Activated T-helper 9 cell treated with anti-CD3 and anti-CD28 coated beads, Interleukin-2, amount 50 U/mL, for 16 hours (primary cell): Measurements from ENCODE around the gene TFF2.

Experiments
- DNase-seq: peaks from one replicate; pipeline ENCODE4 v3.0.0-alpha.2; 2020; ENCODE audit warnings: low read depth

TFF2 gene

DNA sequence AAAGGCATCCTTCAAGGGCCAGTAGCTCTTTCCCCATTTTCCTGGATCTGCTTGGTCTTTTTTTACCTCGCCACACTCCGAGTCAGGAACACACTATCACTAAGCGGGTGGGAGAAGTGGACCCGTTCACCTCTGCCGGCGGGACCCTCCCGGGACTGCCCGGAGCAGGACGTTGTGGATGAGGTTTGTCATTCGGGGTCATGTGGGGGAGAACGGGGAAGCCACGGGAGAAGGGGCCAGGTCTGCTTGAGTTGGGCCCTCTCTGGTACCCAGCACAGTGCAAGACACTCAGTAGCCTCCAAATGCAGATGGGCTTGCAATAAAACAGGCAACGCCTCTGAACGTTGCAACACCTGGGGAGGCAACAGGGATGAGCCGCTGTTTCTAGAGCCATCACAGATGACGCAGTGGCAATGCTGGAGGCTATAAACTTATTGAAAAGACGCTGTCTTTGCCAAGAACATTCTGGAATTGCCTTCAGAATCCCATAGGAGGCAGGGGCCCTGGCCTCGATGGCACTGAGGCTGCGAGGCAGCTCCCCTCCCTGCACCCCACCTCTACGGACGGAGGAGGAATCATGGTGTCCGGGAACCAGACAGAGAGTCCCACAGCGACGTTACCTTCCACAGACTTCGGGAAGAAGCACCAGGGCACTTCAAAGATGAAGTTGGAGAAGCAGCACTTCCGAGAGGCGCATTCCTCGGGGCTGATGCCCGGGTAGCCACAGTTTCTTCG lies 3.8 kb downstream of the TFF2 start:
- no peak for DNase-seq

DNA sequence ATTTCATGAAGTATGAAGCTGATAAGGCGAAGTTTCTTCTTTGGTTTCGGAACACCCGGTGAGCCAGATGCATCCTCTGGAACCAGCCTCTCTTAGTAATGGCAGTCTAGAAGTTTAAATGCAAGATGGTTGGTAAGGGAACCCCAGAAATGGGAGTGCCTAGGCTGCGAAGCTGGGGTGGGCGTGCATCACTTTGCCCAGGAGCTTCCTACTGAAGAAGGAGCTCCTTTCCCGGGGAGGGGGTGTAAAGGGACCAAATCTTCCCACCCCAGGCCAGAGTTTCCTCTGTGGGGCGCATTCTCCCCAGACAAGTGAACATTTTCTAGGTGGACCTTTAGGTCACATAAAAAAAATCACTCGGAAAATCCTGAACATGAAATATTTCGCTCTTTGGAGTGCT lies 4.4 kb downstream of the TFF2 start:
- DNase-seq = no peak

DNA sequence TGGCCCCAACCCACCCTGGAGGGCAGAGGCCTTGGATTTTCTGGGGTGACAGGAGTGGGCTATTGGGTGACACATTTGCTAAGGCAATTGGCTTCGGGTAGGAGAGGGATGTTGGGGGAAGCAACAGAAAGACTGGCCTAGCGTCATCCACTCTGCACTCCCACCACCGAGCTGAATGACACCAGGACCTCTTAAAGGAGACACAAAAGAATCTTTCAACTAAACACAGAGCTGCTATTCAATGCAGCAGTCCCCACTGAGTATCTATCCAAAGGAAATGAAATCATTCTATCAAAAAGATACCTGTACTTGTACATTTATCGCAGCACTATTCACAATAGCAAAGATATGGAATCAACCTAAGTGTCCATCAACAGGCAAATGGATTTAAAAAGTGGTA lies 6.2 kb downstream of the TFF2 start:
- no peak for DNase-seq

DNA sequence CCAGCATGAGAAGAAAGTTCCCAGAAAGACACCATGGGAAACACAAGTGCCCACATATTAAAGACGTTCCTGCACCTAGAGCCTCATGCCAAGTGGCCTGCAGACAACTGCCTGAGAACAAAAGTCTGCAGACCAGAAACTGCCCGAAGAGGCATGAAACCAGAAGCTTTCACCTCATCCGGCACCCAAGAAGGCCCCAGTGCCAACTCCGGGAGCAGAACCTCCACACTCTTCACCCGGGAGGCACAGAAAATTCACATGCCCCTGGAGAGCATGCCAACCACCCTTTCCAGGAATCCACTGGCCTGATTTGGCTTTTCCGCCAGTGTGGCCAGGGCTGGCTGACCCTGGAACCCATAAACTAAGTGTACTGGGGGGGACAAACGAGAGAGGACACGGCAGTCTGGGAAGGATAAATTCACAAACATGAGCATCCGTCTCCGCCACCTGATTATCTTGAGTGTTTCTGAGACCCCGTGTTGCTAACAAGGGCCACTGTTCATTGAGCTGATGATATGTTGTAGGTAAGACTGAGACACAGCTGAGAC lies 6.8 kb downstream of the TFF2 start:
- DNase-seq = no peak

DNA sequence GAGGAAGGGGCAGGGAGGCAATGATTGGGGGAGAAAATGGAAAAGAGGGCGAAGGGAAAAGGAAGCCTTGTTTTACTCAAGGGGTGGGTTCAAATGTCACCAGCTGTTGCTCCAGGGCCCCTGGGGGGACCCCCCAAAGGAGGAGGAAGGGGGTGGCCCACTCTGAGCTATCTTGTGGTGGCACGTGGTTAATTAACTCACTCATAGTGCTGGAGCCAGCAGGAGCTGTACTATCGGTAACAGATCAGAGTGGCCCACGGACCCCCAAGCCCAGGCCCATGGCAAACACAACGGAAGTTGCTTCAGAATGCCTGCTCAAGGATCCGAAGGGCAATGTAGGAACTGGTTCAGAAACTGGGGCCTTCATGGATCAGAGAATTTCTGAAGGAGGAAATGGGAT lies 7.2 kb downstream of the TFF2 start:
- DNase-seq = no peak

DNA sequence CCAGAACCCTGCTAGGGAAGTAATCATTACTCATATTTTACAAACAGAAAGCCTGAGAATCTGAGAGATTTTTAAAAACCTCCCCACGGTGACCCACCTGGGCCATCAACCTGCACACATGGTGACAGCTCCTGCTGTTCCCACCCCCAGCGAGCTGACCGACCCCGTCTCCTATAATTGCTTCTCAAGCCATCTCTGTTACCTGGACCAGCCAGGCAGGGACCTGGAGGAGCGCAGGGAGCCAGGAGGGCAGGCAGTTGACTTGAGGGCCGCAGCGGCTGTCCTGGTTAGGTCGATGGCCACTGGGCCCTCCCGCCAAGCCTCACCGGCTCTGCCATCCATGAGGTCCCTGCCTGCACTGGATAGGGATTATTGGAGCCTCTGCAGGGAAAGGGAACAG lies 7.7 kb downstream of the TFF2 start:
- no peak for DNase-seq

DNA sequence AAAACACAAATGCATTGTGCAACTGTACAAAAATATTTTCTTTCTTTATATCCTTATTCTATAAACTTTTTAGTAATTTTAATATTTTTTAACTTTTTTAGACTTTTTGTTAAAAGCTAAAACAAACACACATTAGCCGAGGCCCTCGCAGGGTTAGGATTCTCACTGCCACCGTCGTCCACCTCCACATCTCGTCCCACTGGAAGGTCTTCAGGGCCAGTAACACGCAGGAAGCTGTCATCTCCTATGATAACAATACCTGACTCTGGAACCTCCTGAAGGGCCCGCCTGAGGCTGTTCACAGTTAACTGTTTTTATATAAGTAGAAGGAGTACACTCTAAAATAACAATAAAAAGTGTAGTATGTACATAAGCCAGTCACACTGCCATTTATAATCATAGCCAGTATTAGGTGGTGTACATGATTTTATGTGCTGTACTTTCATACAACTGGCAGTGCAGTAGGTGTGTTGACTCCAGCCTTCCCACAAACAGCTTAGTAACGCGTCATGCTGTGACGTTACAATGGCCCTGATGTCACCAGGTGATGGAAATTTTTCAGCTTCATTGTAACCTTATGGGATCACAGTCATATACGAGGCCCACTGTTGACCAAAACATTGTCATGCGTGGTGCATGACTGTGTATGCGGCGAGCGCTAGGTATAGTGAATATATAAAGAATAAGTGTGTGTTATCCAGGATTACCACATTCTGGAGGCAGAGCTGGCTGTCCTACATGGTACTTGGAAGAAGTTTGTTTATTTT lies 8.8 kb downstream of the TFF2 start:
- DNase-seq = no peak

DNA sequence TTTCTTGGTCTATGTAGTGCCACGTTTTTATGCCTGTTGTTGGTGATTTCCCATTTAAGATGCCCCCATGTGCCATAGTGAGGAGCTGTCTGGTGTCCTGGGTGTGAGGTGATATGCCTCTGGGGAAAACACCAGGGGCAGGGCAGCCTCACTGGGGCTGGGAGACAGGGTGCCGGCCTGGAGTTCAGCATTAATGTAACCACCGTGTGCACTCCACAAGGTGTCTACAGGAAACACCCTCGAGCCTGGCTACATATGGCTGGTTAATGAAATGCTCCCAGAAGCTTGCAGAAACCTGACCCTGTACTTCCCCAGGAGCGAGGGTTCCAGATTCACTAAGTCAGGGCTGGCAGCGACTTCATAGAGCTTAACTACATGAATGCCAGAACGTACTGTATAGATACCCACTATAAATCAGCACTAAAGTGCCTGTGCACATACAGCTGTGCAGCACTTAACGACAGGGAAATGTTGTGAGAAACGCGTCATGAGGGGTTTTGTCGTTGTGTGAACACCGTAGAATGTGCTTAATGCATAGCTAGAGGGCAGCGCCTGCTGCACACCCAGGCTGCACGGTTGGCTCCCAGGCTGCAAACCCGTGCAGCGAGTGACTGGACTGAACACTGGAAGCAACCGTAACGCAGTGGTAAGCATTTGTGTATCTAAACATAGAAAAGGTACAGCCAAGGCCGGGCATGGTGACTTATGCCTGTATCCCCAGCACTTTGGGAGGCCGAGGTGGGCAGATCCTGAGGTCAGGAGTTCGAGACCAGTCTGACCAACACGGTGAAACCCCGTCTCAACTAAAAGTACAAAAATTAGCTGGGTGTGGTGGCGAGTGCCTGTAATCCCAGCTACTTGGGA lies 10.4 kb downstream of the TFF2 start:
- no peak for DNase-seq

DNA sequence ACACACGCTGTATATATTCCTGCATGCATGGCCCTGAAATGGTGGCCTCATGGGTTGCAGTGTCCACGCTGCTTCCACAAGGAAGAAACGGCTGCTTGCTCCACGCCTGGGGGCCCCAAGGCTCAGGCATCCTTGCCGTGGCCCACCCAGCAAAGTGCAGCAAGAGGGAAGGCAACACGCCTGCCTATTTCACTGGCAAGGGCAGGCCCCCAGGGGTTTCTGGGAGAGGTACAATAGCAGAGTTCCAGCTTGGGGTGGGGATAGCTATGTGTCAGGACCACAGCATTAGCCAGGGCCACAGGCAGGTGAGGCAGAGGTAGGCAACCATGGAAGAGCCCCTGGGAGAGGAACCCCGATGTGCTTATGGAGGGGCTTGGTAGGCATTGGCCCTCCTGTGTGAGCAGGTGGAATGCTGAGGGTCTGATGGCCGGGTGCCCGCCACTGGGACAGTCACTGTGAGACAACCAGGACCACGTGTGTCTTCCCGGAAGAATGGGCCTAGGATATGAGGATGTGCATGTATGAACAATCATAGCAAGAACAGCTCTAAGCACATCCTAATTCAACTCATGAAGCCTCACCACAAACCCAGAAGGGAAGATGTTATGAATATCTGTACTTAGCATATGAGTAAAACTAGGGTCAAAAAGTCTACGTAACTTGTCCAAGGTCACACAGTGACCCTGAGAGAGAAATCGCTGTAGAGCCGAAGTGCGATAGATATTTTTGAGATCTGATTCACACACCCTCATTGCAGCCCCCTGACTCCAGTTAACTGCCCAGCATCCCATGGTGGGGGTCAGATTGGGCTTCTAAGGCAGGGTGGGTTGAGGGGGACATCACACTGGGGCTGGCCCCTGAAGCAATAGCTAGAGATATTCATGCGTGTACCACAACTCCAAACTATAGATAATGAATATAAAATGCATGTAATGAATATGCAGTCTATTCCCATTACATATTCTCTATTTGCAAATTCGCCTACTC lies 11.8 kb downstream of the TFF2 start:
- DNase-seq = no peak

DNA sequence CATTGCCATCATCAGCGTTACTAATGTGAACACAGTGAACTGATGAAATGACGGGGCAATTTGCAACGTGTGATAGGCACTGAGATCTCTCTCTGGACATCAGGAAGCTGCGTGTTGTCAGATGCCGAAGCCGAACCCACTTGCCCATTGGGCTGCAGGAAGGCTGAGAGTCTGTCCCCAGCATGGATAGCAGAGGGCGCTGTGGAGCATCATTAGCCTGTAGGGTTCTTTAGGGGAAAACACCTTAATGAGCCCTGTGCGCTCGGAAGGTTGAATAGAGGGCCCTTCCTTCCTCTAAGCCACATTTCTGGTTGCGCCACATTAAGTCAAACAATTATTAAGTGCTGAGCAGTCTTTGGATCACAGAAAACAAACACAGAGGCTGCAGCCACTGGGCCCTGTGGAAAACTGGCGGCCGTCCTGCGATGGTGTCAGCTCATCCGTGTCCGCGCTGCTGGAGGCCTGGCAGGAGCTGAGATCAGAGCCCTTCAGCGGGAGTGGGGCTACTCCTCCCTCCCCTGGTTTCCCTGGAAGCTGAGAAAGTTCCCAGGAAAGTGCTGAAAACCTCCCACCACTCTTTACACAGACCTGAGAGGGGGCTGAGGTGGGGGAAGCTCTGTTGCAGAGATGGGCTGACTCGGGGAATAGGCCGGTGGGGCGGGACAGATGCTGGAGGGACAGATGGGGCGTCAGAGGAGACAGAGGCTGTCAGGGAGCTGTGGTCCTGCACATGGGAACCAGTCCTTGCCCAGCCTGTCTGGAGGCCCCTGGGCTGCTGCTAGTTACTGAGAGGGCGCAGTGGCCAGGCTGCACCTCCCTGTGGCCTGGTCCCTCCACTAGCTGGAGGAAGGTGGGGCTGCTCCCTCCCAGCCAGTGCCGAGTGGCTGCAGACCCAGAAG lies 12.7 kb downstream of the TFF2 start:
- peak; percentile 63 for DNase-seq

DNA sequence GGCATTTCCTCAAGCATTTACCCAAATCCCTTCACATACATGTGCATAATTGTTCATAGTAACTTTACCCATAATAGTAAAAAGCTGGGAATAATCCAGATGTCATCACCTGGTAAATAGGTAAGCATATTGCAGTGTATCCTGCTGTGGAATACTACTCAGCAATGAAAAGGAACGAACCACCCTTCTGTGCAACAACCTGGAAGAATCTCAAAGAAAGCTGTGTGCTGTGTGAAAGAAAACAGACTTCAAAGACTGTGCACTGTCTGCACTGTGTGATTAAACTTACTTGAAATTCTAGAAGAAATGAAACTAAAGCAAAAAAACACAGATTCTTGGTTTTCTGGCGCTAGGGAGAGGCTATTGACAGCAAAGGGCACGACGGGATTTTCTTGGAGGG lies 13.5 kb downstream of the TFF2 start:
- no peak for DNase-seq

DNA sequence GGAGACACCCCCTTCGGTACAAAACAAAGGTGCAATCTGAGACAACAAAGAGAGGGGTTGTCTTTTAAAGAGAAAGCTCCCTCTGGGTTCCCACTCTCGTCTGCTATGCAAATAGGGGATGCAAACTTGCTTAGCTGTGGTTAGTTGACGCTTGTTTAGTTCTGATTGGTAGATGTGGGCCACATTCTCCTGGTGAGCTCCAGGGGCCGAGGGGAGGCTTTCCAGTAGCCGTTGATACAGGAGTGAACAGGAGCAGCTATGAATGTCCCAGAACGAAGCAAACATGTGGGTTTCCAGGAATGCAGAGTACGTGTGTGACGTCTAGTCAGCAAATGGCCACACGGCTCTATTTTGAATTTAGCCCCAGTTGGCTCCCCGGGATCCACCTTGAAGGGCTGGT lies 14.7 kb downstream of the TFF2 start:
- DNase-seq = no peak

DNA sequence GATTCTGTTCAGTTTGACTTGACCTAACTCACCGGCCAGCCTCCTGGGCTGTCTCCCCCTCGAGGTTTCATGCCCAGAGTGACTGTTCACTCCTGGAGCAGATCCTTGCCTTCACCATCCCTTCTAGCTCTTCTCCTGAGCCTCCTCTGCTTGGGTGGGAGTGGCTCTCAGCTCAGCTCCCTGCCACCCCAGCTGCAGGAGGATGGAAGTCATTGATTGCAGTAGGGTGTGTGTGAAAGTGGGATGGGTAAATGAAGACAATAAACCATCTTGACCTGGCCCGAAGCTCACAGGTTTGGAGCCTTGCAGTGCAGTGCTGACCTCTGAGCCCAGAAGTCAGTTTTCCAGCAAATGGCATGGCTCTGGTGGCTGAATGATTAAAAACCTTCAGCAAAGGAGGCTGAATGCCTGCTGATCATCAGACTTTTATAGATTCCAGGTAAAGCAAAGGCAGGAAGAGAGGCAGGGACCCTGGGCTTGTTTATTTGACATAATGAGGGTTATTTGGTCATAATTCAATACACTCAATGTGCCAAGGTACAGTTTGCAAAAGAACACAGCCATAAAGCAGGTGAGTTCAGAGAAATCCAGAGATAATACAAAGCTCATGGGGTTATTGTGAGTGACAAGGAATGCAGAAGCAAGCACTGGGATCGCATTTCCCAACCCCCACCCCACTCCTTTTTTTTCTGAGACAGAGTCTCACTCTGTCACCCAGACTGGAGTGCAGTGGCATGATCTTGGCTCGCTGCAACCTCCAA lies 18.1 kb downstream of the TFF2 start:
- no peak for DNase-seq

DNA sequence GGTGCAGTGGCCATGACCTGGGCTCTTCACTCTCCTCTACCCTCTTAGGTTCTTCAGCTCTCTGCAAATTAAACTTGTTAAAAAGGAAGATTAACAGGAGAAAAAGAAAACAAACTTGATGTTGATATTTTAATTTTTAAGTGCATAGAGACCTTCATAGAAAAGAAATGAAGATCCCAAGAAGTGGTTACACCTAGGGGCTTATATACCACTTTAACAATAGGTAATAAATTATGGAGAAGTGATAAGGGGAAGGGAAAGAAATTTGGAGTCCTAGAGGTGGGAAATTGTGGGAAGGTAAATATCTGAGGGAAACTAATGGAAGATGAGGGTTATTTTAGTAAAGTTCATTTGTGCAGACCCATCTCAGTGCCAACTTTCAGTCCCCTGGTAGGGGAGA lies 19.1 kb downstream of the TFF2 start:
- no peak for DNase-seq

DNA sequence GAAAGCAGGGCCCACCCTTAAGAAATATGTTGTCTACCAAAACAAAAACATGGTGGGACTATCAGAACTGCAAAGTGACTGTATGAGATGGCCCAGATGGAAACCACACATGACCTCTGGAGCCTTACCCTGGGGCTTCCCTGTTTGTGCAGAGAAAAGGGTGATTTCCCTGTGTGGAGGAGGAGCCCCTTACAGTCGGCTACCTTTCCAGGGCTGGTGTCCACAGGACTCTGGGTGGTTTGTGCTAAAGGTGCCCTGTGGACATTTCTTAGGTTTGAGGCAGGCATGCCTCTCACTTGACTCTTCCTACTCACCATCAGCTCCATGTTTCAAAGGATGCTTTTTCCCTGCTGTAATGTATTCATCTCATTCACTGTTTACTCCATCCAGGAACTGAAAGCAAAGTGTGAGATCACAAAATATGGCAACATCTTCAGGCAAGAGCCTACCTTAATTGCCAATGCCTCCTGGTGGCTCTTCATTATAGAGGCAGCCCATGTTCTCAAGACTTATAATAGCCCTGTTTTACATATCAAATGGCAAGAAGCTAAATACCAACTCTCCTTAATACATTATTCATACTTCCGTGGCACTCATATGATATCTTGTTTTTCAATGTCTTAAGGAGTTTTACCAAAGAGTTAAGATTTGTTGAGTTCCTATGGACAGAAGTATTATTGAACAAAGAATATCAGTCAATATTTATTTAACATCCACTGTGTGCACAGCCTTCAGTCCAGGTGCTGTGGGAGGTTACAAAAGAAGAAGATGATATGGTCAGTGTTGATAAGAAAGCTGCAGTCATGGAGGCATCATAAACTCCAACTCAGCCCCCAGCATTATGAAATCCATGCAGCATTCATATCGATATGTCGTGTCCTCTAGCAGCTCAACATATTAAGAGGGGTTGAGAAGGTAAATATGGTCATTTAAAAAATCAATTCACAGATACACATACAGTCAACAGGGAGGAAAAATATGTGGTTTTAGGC lies 20.1 kb downstream of the TFF2 start:
- DNase-seq = no peak

DNA sequence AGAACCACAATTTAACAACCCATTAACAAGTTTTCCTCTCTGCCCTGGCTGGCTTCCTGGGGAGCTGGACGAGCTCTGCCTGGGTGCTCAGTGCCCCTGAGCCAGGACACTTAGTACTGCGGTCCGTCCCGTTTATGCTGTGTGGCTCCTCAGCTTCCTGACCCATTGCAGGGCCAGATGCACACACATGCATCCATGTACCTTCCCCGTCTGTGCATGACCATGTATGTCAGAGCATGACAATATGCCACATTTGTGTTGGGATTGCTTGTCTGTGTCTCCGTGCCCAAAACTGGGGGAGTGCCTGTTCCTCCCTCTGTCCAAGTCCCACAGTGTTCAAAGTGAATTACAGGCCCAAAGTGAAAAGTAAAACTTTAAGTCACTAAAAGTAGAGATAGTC lies 25.9 kb downstream of the TFF2 start:
- no peak for DNase-seq

DNA sequence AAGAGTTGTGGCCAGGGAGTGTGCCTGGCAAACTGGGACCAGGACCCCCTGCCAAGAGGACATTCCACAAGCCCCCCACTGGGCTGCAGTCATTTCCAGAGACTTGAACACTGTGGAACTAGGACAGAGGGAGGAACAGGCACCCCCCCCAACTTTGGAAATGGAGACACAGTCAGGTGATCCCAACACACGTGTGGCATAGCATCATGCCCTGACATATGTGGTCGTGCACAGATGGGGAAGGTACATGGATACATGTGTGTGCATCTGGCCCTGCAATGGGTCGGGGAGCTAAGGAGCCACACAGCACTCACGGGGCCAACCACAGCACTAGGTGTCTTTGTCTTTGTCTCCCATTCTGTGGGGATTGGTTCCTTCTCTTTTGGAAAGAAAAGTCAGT lies 28.9 kb downstream of the TFF2 start:
- no peak for DNase-seq

DNA sequence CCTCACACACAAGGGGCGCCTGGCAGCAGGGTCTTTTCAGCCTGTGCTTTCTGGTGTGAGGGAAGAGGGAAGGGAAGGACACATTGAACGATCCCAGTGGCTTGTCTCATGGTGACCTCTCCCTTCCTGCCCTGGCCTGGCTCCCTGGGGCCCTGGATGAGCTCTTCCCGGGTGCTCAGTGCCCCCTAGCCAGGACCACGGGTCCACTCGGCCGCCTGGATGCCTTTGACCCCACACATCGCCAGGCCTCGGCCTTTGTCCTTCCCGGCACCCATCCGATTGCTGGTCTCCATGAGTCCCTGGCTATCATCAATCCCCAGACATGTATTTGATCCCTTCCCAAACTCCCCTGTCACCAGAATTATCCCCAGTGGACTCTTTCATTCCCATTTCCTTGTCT lies 29.6 kb downstream of the TFF2 start:
- DNase-seq = no peak
